Astrocyte (in vitro differentiated cells and primary cell): ENCODE results near the gene SOX21.
A peak's percentile ranks its signal among the peaks of the same experiment; 100 is the strongest.

ENCODE experiments used
- CTCF ChIP-seq: IDR thresholded peaks from 2 replicates; pipeline ENCODE4 v1.5.1; 2011; ENCODE audit warnings: low read depth, mild to moderate bottlenecking, inconsistent platforms, low read length, moderate library complexity; ENCODE audit not compliant: insufficient read depth
- EZH2 ChIP-seq: IDR thresholded peaks from 2 replicates; pipeline ENCODE4 v1.6.1; 2012; ENCODE audit warnings: mild to moderate bottlenecking, low read length, inconsistent platforms; ENCODE audit not compliant: insufficient read depth

GRCh38 chr13:94674609-94675348 is 37.6 kb downstream of the SOX21 start:
- TF ChIP-seq CTCF (peak; percentile 63), EZH2 (no peak)
